Mucosa of descending colon (tissue), 3 donors: Measurements from ENCODE around the gene ATG2B. TPM values are rescaled to one million over a fixed set of nuclear protein-coding genes. Genes with fewer than 3 reads are reported as not detected.

Experiments
- ATAC-seq: fragments of 200-7000 bp; cut with Tn5 transposase; one replicate; pipeline ENCODE4 v1.9.1; 2020; ENCODE audit warnings: mild to moderate bottlenecking, moderate library complexity
- DNase-seq, 3 donors: peaks; one replicate each; pipeline ENCODE4 v3.0.0-alpha.2; 2020
- H3K36me3 ChIP-seq: fragments of 200-600 bp; one replicate; pipeline ENCODE4 v1.8.0; 2021; ENCODE audit warnings: low read depth, mild to moderate bottlenecking
- H3K4me1 ChIP-seq: fragments of 200-600 bp; one replicate; pipeline ENCODE4 v1.8.0; 2021; ENCODE audit warnings: low read depth, mild to moderate bottlenecking
- H3K4me3 ChIP-seq: fragments of 200-600 bp; one replicate; pipeline ENCODE4 v1.8.0; 2021; ENCODE audit warnings: mild to moderate bottlenecking
- H3K9me3 ChIP-seq: fragments of 200-600 bp; one replicate; pipeline ENCODE4 v1.8.0; 2021; ENCODE audit warnings: mild to moderate bottlenecking
- CTCF ChIP-seq: fragments of 200-600 bp; IDR thresholded peaks from one replicate; pipeline ENCODE4 v1.8.0; 2022; ENCODE audit warnings: antibody characterized with exemption, mild to moderate bottlenecking
- intact Hi-C, 2 donors: fragments of 100-400 bp; cut with DNase I in 1 of 2; cut with micrococcal nuclease in 1 of 2; formaldehyde crosslinking; loops; one replicate each; pipeline versions ENCODE4 v1.11.0 to v1.11.1; 2022; cut with DNase I, micrococcal nuclease
- total RNA-seq, 3 donors: library from RNA; stranded (reverse); fragmentation: NEBNext Ultra II Directional in 2 of 3; extraction: Animal tissue kit (Norgen Biotek cat#: 25700) in 2 of 3; gene quantifications; one replicate each; pipeline versions ENCODE4 v1.2.1 to v1.2.4, GENCODE V29; 2021 to 2023
- donor health status: DM: no; HTN: no; CAD: no; lungs with moderate emphysema.
- donor health status: DM: no; HTN: no; CAD: no.
- donor health status: DM: no; HTN: yes; CAD: no.

Gene ATG2B
- total RNA-seq, 3 donors from 2014 or later, result 22.1 to 35.9 (median 24.2) TPM

GRCh38 chr14:96309896-96310330, 53.2 kb downstream of the ATG2B start:
- Histone ChIP-seq H3K4me3 (no peak overlapping the region), H3K9me3 (no peaks in the 10 kb centered on the region), H3K4me1 (peaks cover 7% of the 10 kb centered on the region), H3K36me3 (peaks cover 5% of the 10 kb centered on the region)
- TF ChIP-seq CTCF, result no peak
- no peak for DNase-seq
- intact Hi-C loops, result no loop called here
- no peak for ATAC-seq

- peak in 1 of 3 donors; percentile 51 for DNase-seq
- ATAC-seq, result peak; percentile 97
- TF ChIP-seq CTCF, result no peak
- no peak overlapping the region for H3K4me3 ChIP-seq
- no peaks in the 10 kb centered on the region for H3K9me3 ChIP-seq
- intact Hi-C loops, result no loop called here
- H3K36me3 ChIP-seq, result peaks cover 5% of the 10 kb centered on the region
- peaks cover 7% of the 10 kb centered on the region for H3K4me1 ChIP-seq
Observed at GRCh38 chr14:96309133-96309895, 53.8 kb downstream of the ATG2B start.

- TF ChIP-seq CTCF, result no peak
- Histone ChIP-seq H3K4me1 (peaks cover 7% of the 10 kb centered on the region), H3K9me3 (no peaks in the 10 kb centered on the region), H3K36me3 (peaks cover 5% of the 10 kb centered on the region), H3K4me3 (no peak overlapping the region)
- intact Hi-C loops, result no loop called here
- no peak for ATAC-seq
- DNase-seq, result no peak
Observed at GRCh38 chr14:96307434-96307833, 55.7 kb downstream of the ATG2B start.

GRCh38 chr14:96304956-96305355, 58.2 kb downstream of the ATG2B start:
- DNase-seq, result no peak
- Histone ChIP-seq H3K4me1 (peaks cover under 1% of the 10 kb centered on the region), H3K4me3 (no peak overlapping the region), H3K36me3 (peaks cover 5% of the 10 kb centered on the region), H3K9me3 (no peaks in the 10 kb centered on the region)
- TF ChIP-seq CTCF, result no peak
- intact Hi-C loops, result no loop called here
- no peak for ATAC-seq

- peaks cover 5% of the 10 kb centered on the region for H3K36me3 ChIP-seq
- TF ChIP-seq CTCF, result no peak
Observed at GRCh38 chr14:96303981-96304380, 59.2 kb downstream of the ATG2B start.

More at GRCh38 chr14:96303981-96304380, 59.2 kb downstream of the ATG2B start:
- H3K4me3 ChIP-seq, result no peak overlapping the region
- DNase-seq (no peak), ATAC-seq (no peak)
- no peaks in the 10 kb centered on the region for H3K9me3 ChIP-seq
- intact Hi-C loops, result no loop called here
- H3K4me1 ChIP-seq, result no peaks in the 10 kb centered on the region
